DOHH2 (cell line): ENCODE data around the gene TBC1D4.
"Not testable (repeated sequence)": the region's sequence is repeated elsewhere in the genome, so short reads cannot be mapped to it uniquely, and the experiment has no call there.

Experiments used
- H3F3A ChIP-seq: fragments of 200-600 bp; sonication (generic), shearing (Covaris generic); 2 replicates; pipeline ENCODE4 v1.6.0; 2016; ENCODE audit warnings: antibody characterized with exemption, mild to moderate bottlenecking; ENCODE audit not compliant: control insufficient read depth, insufficient read depth
- H3K27ac ChIP-seq: fragments of 200-600 bp; sonication (generic); 2 replicates; pipeline ENCODE4 v1.5.1; 2014; ENCODE audit warnings: low read depth, mild to moderate bottlenecking, low read length, moderate library complexity
- H3K27me3 ChIP-seq: fragments of 200-600 bp; sonication (generic); 2 replicates; pipeline ENCODE4 v1.6.1; 2014; ENCODE audit warnings: mild to moderate bottlenecking, low read length, mixed read lengths; ENCODE audit not compliant: control insufficient read depth
- H3K36me3 ChIP-seq: fragments of 200-600 bp; sonication (generic); 2 replicates; pipeline ENCODE4 v1.6.1; 2014; ENCODE audit warnings: mild to moderate bottlenecking, low read length, moderate library complexity, mixed read lengths; ENCODE audit not compliant: control insufficient read depth
- H3K4me1 ChIP-seq: fragments of 200-600 bp; sonication (generic); 2 replicates; pipeline ENCODE4 v1.6.1; 2014; ENCODE audit warnings: mild to moderate bottlenecking, low read length, mixed read lengths; ENCODE audit not compliant: control insufficient read depth
- H3K4me2 ChIP-seq: fragments of 200-600 bp; sonication (generic); 2 replicates; pipeline ENCODE4 v1.6.0; 2014; ENCODE audit warnings: mild to moderate bottlenecking, low read length, moderate library complexity
- H3K4me3 ChIP-seq: fragments of 200-600 bp; sonication (generic); 2 replicates; pipeline ENCODE4 v1.5.1; 2014; ENCODE audit warnings: mild to moderate bottlenecking, low read length, mixed read lengths
- H3K79me2 ChIP-seq: fragments of 200-600 bp; sonication (generic); 2 replicates; pipeline ENCODE4 v1.6.1; 2014; ENCODE audit warnings: mild to moderate bottlenecking, low read length, mixed read lengths; ENCODE audit not compliant: control insufficient read depth
- H3K9me2 ChIP-seq: fragments of 200-600 bp; sonication (generic); replicated peaks from 2 replicates; pipeline ENCODE4 v1.6.1; 2014; ENCODE audit warnings: mild to moderate bottlenecking, low read length, mixed read lengths; ENCODE audit not compliant: control insufficient read depth
- H3K9me3 ChIP-seq: fragments of 200-600 bp; sonication (generic); 2 replicates; pipeline ENCODE4 v1.6.1; 2014; ENCODE audit warnings: antibody characterized with exemption, low read length, mixed read lengths; ENCODE audit not compliant: control insufficient read depth, insufficient read depth
- H4K20me1 ChIP-seq: fragments of 200-600 bp; sonication (generic); 2 replicates; pipeline ENCODE4 v1.6.0; 2014; ENCODE audit warnings: low read depth, mild to moderate bottlenecking, antibody characterized with exemption, low read length, moderate library complexity; ENCODE audit not compliant: control insufficient read depth, insufficient read depth
- CTCF ChIP-seq: fragments of 200-600 bp; sonication (generic); IDR thresholded peaks from one replicate; pipeline ENCODE4 v1.5.1; 2014; ENCODE audit warnings: antibody characterized with exemption, mild to moderate bottlenecking, low read depth, low read length; ENCODE audit not compliant: poor library complexity, severe bottlenecking
- EZH2phosphoT487 ChIP-seq: fragments of 200-600 bp; sonication (generic); IDR thresholded peaks from 2 replicates; pipeline ENCODE4 v1.6.1; 2017; ENCODE audit warnings: borderline replicate concordance, mild to moderate bottlenecking, antibody characterized with exemption, low read length, moderate library complexity, mixed read lengths

Gene TBC1D4

GRCh38 chr13:75271846-75272245 lies 210.1 kb downstream of the TBC1D4 start:
- Histone ChIP-seq H3K9me2 (no peaks in the 10 kb centered on the region), H3K4me3 (no peak overlapping the region), H3F3A (no peaks in the 10 kb centered on the region), H3K27ac (no peak overlapping the region), H3K36me3 (no peaks in the 10 kb centered on the region), H3K27me3 (no peaks in the 10 kb centered on the region), H4K20me1 (no peaks in the 10 kb centered on the region), H3K79me2 (no peaks in the 10 kb centered on the region), H3K9me3 (no peaks in the 10 kb centered on the region), H3K4me2 (no peak overlapping the region), H3K4me1 (no peaks in the 10 kb centered on the region)
- no peak for TF ChIP-seq EZH2phosphoT487
- TF ChIP-seq CTCF = no peak

GRCh38 chr13:75268481-75268880 lies 213.5 kb downstream of the TBC1D4 start:
- H3K9me2 ChIP-seq, H3K4me1 ChIP-seq, H3K4me3 ChIP-seq, H3K9me3 ChIP-seq, H3K4me2 ChIP-seq, H3K36me3 ChIP-seq, H3F3A ChIP-seq, H3K27ac ChIP-seq, H3K27me3 ChIP-seq, H3K79me2 ChIP-seq, H4K20me1 ChIP-seq: not testable (repeated sequence)

- H3K27ac ChIP-seq = no peak overlapping the region
- no peak overlapping the region for H3K4me2 ChIP-seq
- no peaks in the 10 kb centered on the region for H3K27me3 ChIP-seq
- H3K36me3 ChIP-seq = no peaks in the 10 kb centered on the region
- no peaks in the 10 kb centered on the region for H3K79me2 ChIP-seq
- no peaks in the 10 kb centered on the region for H3K4me1 ChIP-seq
- H3F3A ChIP-seq = no peaks in the 10 kb centered on the region
- no peaks in the 10 kb centered on the region for H4K20me1 ChIP-seq
- no peaks in the 10 kb centered on the region for H3K9me2 ChIP-seq
- H3K4me3 ChIP-seq = no peak overlapping the region
- TF ChIP-seq CTCF (no peak), EZH2phosphoT487 (no peak)
- no peaks in the 10 kb centered on the region for H3K9me3 ChIP-seq
Observed at GRCh38 chr13:75264611-75265010, 217.4 kb downstream of the TBC1D4 start.

- no peaks in the 10 kb centered on the region for H4K20me1 ChIP-seq
- no peak overlapping the region for H3K4me2 ChIP-seq
Observed at GRCh38 chr13:75263741-75264407, 218.1 kb downstream of the TBC1D4 start.

More at GRCh38 chr13:75263741-75264407, 218.1 kb downstream of the TBC1D4 start:
- H3K36me3 ChIP-seq = no peaks in the 10 kb centered on the region
- no peaks in the 10 kb centered on the region for H3K9me3 ChIP-seq
- no peaks in the 10 kb centered on the region for H3K9me2 ChIP-seq
- TF ChIP-seq EZH2phosphoT487 = no peak
- TF ChIP-seq CTCF = no peak
- no peak overlapping the region for H3K27ac ChIP-seq
- H3K27me3 ChIP-seq = no peaks in the 10 kb centered on the region
- no peaks in the 10 kb centered on the region for H3K4me1 ChIP-seq
- no peaks in the 10 kb centered on the region for H3K79me2 ChIP-seq
- H3K4me3 ChIP-seq = no peak overlapping the region
- H3F3A ChIP-seq = no peaks in the 10 kb centered on the region
